Calu3 (cell line): ENCODE data around the gene LAMB3. TPM values are rescaled to one million over a fixed set of nuclear protein-coding genes. Genes with fewer than 3 reads are reported as not detected.
A peak's percentile ranks its signal among the peaks of the same experiment; 100 is the strongest.

ENCODE experiments used
- BruUV-seq: library from RNA; stranded (reverse); fragments of 400-500 nt; replicated peaks from 2 replicates; lab custom pipeline; 2021; lab: Mats Ljungman, UMichigan
- CTCF ChIA-PET: fragments of 300-600 bp; sonication (Branson Sonifier 250); formaldehyde crosslinking; loops from one replicate; lab custom pipeline; 2022; ENCODE audit warnings: antibody characterized with exemption; lab: Charles Lee
- DNase-seq: peaks from one replicate; pipeline ENCODE4 v3.0.0; 2022
- H3K27ac Mint-ChIP-seq: one replicate; pipeline ENCODE4 v1.8.0; 2022; ENCODE audit warnings: mixed read lengths; ENCODE audit not compliant: unreplicated experiment
- H3K27me3 Mint-ChIP-seq: one replicate; pipeline ENCODE4 v1.8.0; 2022; ENCODE audit warnings: mixed read lengths; ENCODE audit not compliant: unreplicated experiment
- H3K36me3 Mint-ChIP-seq: one replicate; pipeline ENCODE4 v1.8.0; 2022; ENCODE audit warnings: mild to moderate bottlenecking, moderate library complexity, mixed read lengths; ENCODE audit not compliant: insufficient read depth, unreplicated experiment
- H3K4me1 Mint-ChIP-seq: one replicate; pipeline ENCODE4 v1.8.0; 2022; ENCODE audit warnings: mild to moderate bottlenecking, low read depth, mixed read lengths; ENCODE audit not compliant: unreplicated experiment
- H3K4me3 Mint-ChIP-seq: one replicate; pipeline ENCODE4 v1.8.0; 2022; ENCODE audit warnings: mild to moderate bottlenecking, low read depth, moderate library complexity, mixed read lengths; ENCODE audit not compliant: unreplicated experiment
- H3K9me3 Mint-ChIP-seq: one replicate; pipeline ENCODE4 v1.8.0; 2022; ENCODE audit warnings: low read depth, mixed read lengths; ENCODE audit not compliant: unreplicated experiment
- intact Hi-C: fragments of 100-400 bp; cut with micrococcal nuclease; formaldehyde crosslinking; loops from one replicate; pipeline ENCODE4 v1.10.0; 2022; ENCODE audit not compliant: unreplicated experiment
- total RNA-seq: library from RNA; stranded (reverse); gene quantifications from 2 replicates; pipeline ENCODE4 v1.2.3, GENCODE V29; 2022
- TF ChIP-seq, protein P1 (sequence below): fragments of 200-600 bp; IDR thresholded peaks from one replicate; pipeline ENCODE4 v1.8.0; 2022; ENCODE audit warnings: antibody characterized with exemption; ENCODE audit not compliant: unreplicated experiment

Gene LAMB3
- total RNA-seq, 1 experiment from 2014 or later = 331 TPM

DNA sequence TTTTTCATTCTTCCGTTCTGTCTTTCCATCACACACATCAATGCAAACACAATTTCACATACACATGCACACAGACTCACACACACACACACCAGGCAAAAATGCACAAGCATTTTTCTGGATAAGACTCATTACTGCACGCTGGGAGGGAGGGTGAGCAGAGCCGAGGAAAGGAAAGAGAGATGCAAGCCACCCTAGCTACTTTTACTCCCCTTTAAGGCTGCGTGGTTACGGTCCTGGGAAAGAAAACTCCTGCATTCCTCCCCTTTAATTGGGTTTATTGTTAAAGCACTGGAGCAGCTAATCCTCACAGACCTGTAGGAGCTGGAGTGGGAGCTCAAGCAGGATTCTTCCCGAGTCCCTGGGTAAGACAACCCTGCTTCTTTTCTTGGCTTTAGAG, 68.8 kb downstream of the LAMB3 start, which contains the start of gene CAMK1G:
CAMK1G (plus strand) TSS at position 307 of the 400 bp plus-strand sequence. CDS start 11,270 bp downstream, outside the sequence.
- no peaks in the 10 kb centered on the region for H3K4me1 Mint-ChIP-seq
- CTCF ChIA-PET = no interaction called here
- H3K4me3 Mint-ChIP-seq = no peak within 1 kb of the TSS
- no peaks in the 10 kb centered on the region for H3K36me3 Mint-ChIP-seq
- H3K27me3 Mint-ChIP-seq = peaks cover 9% of the 10 kb centered on the region
- TF ChIP-seq, protein P1, sequence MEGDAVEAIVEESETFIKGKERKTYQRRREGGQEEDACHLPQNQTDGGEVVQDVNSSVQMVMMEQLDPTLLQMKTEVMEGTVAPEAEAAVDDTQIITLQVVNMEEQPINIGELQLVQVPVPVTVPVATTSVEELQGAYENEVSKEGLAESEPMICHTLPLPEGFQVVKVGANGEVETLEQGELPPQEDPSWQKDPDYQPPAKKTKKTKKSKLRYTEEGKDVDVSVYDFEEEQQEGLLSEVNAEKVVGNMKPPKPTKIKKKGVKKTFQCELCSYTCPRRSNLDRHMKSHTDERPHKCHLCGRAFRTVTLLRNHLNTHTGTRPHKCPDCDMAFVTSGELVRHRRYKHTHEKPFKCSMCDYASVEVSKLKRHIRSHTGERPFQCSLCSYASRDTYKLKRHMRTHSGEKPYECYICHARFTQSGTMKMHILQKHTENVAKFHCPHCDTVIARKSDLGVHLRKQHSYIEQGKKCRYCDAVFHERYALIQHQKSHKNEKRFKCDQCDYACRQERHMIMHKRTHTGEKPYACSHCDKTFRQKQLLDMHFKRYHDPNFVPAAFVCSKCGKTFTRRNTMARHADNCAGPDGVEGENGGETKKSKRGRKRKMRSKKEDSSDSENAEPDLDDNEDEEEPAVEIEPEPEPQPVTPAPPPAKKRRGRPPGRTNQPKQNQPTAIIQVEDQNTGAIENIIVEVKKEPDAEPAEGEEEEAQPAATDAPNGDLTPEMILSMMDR = no peak
- H3K9me3 Mint-ChIP-seq = no peaks in the 10 kb centered on the region
- no peak for DNase-seq
- H3K27ac Mint-ChIP-seq = no peak within 1 kb of the TSS
- intact Hi-C loops = no loop called here
- BruUV-seq = no TSS peak

DNA sequence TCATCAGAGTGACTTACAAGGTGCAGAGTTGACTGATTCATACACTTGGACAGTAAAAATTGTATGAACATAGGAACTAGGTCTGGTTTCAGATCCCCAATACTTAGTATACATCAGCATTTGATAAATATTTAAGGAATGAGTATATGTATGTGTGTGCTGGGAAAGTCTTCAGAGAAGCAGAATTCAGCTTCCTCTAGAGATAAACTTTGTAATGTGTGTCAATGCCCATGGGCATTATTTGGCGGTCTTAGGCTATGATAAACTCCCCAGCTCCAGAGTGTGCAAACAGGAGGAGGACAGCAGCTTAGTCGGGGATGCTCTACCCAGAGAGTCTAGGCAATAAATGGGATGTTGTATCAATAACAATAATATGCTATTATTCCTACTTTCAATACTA, 71.6 kb downstream of the LAMB3 start:
- intact Hi-C loops = no loop called here
- no TSS peak for BruUV-seq
- Mint-ChIP-seq H3K36me3 (no peaks in the 10 kb centered on the region), H3K9me3 (no peaks in the 10 kb centered on the region), H3K27ac (no peak overlapping the region), H3K4me3 (no peak overlapping the region), H3K4me1 (peaks cover 7% of the 10 kb centered on the region), H3K27me3 (peaks cover 10% of the 10 kb centered on the region)
- DNase-seq = no peak
- TF ChIP-seq, protein P1 = no peak
- CTCF ChIA-PET = no interaction called here

DNA sequence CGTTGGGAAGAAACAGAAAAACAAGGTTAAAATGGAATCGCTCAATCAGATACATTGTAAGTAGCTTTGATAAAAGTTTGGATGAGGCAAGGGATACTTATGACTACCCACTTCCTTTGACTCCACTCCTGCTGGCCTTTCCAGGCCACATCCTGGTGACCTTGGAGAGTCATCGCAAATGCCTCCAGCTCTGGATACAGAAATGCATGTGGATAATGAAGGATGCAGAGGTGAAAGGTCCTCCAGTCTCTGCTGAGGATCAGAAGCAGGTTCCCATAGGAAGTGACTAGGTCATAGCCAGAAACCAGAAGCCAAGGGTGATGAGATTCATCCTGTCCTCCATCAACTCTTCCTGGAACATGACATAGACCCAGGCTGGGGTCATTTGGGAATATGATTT, 74.9 kb downstream of the LAMB3 start:
- CTCF ChIA-PET = interaction anchor here (1.0 to 1.3 kb wide), 8 partner anchors 8 to 228 kb away, joined by 3 to 5 read pairs (median 4); partner anchors contain the start of gene IRF6
- peaks cover 43% of the 10 kb centered on the region for H3K27me3 Mint-ChIP-seq
- BruUV-seq = no TSS peak
- H3K27ac Mint-ChIP-seq = no peak overlapping the region
- TF ChIP-seq, protein P1 = no peak
- no peak for DNase-seq
- H3K4me3 Mint-ChIP-seq = no peak overlapping the region
- no peaks in the 10 kb centered on the region for H3K36me3 Mint-ChIP-seq
- H3K9me3 Mint-ChIP-seq = no peaks in the 10 kb centered on the region
- peaks cover 7% of the 10 kb centered on the region for H3K4me1 Mint-ChIP-seq
- intact Hi-C loops = loop anchor here (2.0 to 5.0 kb wide), 2 partner anchors 50 to 169 kb away; no protein-coding TSS in a partner anchor

DNA sequence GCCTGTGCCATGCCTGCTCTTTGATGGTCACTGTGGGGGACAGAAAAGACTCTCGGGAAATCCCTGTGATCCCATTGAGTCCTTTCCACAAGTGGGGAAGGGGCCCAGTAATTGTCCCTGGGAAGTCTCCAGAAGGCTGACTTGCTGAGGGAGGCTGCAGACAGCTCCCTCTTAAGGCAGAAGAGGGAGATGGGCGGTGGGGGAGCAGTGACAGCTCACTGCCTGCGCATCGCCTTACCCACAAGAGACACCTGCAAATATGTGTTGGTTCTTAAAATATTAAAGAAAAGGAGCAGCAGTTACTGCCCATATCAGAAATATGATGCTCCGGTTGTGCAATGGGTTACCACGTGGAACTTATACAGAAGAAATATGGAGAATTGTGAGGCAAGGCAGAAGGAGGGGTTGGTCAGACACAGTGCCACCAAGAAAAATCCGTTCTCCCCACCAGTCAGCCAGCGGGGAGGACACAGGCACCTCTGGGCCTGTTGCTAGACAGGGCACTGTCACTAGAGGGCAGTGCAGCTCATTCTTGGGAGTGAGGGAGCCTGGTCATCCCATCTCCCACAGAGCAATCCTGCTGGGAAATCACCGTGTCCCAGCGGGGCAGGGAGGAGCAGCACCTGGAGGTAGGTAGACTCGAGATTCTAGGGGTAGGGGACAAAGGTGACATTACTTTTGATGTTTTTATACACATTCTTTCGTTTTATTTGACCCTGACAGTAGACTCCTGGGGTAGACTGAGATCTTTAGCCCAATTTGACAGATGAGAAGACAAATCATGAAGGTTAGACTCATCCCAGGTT, 75.6 kb downstream of the LAMB3 start:
- H3K27me3 Mint-ChIP-seq = peaks cover 50% of the 10 kb centered on the region
- H3K36me3 Mint-ChIP-seq = no peaks in the 10 kb centered on the region
- peak; percentile 93 for DNase-seq
- H3K4me1 Mint-ChIP-seq = peaks cover 7% of the 10 kb centered on the region
- TF ChIP-seq, protein P1 = peak; percentile 91
- BruUV-seq = no TSS peak
- H3K9me3 Mint-ChIP-seq = no peaks in the 10 kb centered on the region
- intact Hi-C loops = loop anchor here (1.0 to 5.0 kb wide), 3 partner anchors 51 to 170 kb away; no protein-coding TSS in a partner anchor
- CTCF ChIA-PET = interaction anchor here (0.5 to 1.3 kb wide), 10 partner anchors 9 to 229 kb away, joined by 3 to 5 read pairs (median 4); partner anchors contain the start of gene IRF6
- H3K4me3 Mint-ChIP-seq = no peak overlapping the region
- H3K27ac Mint-ChIP-seq = no peak overlapping the region
